NCI-H345 treated with DMSO at 0.1 percent for 48 hours (cell line): Measurements from ENCODE around the gene MAEA.
"Not testable (repeated sequence)": the region's sequence is repeated elsewhere in the genome, so short reads cannot be mapped to it uniquely, and the experiment has no call there.

Experiments used
- DNase-seq: peaks from one replicate; lab custom pipeline; 2025; ENCODE audit not compliant: unreplicated experiment; lab: John Stamatoyannopoulos, UW

MAEA gene

DNA sequence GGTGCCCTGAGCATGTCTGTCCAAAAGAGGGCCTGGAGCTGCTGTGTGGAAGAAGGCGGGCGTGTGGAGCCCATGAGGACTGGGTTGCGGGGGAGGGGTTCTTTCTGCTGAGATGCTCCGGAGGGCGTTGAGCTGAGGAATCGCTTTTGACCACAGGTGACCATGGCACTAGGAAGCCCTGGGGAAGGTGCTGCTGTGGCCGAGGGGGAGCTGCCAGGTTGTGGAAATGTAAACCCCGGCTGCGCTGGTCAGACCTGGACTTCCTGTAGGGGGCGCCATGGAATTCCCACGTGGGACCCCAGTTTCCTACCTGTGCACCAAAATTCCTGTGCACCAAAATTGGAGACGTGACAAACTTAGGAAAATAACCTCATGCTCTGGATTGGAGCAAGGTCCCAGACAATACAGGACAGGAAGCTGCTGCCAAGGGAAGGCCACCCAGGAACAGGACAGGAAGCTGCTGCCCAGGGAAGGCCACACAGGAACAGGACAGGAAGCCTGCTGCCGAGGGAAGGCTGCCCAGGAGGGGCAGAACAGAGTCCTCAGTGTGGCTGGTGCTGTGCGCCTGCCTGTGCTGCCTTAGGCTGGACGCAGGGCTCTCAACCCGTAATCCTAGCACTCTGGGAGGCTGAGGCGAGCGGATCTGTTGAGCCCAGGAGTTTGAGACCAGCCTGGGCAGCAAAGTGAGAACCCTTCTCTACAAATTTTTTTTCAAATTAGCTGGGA lies 29.0 kb downstream of the MAEA start:
- no peak for DNase-seq

DNA sequence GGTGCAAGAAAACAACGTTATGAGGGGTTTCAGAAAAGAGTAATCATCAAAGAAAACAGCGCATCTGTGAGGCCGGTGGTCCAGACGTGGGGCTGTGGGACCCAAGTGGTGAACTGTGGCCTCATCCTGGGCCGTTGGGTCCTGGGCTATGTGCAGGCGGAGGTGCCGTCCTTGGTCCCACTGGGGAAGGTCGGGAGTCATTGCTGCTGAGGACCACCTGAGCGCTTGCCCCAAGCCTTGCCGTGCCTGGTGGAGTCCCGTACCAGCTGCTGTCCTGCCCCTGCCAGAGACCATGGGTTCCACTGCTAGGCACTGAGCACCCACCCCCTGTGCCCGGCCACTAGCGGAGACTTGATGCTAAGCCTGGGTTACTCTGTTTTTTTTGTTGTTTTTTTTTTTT lies 31.8 kb downstream of the MAEA start:
- DNase-seq = no peak

DNA sequence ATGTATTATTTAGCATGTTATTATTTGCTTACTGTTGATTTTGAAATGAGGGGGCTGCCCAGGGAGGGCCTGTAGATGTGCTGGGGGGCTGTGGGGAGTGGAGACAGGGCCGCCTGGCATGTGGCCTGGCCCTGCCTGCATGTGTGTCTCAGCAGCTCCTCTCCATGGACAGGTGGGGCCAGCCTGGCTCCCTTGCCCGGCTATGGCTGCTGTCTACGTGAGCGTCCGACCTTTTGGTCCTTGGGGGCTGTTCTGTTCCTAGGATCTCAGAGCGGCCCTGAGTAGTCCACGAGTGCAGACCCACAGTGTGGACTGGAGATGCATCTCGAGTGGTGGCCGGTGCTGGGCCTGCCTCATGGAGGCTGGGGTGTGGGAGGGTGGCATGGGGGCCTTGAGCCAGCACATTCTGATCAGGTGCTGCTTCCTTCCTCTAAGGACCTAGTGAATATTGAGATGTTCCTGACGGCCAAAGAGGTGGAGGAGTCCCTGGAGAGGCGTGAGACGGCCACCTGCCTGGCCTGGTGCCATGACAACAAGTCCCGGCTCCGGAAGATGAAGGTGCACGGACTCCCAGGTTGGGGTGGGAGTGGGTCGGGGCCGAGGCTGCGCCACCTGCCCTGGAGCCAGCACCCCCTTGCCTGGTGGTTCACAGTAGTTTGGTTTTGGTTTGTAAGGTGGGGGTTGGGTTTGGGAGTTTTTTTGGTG lies 32.4 kb downstream of the MAEA start:
- DNase-seq = no peak

DNA sequence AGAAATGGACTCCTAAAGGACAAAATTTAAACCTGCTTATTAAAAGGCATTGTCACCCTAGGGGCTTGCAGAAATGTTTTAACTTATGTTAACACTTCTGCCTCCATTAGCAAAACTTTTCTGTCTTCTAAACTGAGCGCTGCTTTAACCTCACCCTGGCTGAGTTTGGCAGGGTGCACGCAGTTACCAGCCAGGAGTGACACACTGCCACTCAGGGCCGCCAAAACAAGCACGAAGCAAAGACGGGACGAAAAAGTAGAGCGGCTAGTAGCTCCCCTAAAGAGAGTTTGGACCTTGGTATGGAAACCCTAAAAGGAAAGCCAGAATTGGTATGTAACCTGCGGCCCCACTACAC lies 33.6 kb downstream of the MAEA start:
- no peak for DNase-seq

DNA sequence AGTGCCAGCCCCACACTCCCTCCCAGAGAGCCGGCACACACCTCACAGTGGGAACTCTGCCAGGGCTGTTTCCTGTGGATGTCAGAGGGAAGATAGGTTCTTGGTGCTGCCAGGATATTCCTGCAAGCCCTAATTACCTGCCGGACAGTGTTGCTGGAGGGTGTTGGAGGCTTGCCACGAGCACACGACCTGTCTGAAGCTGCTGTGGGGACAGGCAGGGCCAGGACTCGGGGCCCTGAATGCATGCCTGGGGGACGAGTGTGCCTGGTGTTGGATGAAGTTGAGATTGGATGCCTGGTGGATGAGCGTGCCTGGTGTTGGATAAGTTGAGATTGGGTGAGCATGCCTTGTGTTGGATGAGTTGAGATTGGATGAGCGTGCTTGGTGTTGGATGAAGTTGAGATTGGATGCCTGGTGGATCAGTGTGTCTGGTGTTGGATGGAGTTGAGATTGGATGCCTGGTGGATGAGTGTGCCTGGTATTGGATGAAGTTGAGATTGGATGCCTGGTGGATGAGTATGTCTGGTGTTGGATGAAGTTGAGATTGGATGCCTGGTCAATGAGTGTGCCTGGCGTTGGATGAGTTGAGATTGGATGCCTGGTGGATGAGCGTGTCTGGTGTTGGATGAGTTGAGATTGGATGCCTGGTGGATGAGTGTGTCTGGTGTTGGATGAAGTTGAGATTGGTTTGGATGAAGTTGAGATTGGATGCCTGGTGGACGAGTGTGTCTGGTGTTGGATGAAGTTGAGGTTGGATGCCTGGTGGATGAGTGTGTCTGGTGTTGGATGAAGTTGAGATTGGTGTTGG lies 34.1 kb downstream of the MAEA start:
- no peak for DNase-seq

DNA sequence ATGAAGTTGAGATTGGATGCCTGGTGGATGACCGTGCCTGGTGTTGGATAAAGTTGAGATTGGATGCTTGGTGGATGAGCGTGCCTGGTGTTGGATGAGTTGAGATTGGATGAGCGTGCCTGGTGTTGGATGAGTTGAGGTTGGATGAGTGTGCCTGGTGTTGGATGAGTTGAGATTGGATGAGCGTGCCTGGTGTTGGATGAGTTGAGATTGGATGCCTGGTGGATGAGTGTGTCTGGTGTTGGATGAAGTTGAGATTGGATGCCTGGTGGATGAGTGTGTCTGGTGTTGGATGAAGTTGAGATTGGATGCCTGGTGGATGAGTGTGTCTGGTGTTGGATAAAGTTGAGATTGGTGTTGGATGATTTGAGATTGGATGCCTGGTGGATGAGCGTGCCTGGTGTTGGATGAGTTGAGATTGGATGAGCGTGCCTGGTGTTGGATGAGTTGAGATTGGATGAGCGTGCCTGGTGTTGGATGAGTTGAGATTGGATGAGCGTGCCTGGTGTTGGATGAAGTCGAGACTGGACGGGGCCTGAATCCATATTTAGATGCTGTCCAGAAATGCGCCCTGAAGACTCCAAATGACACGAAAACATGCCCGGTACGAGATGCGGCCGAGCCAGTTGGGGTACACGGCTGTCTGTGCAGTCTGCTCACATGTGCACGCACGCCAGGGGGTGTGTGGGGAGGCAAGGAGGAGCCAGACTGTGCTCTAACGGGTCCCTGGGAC lies 34.9 kb downstream of the MAEA start:
- not testable (repeated sequence) for DNase-seq

DNA sequence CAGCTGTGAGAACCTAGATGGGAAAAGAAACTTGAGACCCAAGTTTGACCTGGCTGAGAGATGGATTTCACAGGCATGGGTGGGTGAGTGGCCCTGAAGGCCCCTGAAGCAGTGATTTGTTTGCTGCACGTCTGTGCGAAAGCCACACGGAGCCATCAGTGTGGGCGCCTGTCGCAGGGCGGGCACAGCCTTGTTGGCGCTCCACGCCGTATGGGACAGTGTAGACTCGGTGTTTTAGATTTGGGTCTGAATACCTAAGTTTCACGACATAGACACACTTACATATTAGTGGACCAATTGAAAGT lies 35.4 kb downstream of the MAEA start:
- no peak for DNase-seq

DNA sequence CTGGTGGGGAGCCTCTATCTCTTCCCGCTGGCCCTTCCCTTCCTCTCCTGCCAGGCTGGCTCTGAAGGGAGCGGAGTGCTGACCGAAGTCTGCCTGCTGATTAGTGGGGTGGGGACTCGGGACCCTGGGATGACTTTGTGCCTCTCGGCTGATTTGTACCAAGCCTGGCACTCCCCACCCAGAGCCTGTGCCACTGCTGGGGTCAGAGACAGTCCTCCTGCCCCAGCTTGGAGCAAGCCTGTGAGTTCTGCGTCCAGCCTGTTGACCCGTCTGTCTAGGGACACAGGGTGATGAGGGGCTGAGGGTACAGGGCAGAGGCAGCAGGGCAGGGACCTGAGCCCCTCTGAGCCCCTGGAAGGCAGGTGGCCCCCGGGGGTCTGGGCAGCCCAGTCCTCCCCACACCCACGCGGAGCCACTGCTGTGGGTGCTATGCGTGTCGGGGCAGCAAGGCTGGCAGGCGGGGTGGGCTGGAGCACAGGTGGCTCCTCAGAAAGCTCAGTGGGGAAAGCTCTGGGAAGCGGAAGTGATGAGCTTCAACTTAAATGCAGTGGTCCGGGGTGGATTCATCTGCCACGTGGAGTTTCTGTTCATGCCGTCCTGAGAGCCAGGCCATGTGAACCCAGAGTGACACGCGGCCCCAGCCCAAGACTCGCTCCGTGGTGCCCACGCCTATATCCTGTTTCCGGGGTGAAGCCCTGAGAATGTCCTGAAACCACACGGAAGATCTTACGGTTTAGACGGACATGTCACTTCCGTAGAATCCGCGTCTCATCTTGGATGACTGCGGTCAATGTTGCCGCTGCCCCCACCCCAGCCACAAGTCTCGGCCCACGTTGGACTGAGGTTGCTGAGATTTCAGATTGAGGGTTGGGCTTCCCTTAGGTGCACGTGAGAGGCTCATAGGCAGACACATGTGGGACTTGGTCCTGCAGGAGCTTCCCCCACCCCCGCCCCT lies 36.3 kb downstream of the MAEA start:
- no peak for DNase-seq

DNA sequence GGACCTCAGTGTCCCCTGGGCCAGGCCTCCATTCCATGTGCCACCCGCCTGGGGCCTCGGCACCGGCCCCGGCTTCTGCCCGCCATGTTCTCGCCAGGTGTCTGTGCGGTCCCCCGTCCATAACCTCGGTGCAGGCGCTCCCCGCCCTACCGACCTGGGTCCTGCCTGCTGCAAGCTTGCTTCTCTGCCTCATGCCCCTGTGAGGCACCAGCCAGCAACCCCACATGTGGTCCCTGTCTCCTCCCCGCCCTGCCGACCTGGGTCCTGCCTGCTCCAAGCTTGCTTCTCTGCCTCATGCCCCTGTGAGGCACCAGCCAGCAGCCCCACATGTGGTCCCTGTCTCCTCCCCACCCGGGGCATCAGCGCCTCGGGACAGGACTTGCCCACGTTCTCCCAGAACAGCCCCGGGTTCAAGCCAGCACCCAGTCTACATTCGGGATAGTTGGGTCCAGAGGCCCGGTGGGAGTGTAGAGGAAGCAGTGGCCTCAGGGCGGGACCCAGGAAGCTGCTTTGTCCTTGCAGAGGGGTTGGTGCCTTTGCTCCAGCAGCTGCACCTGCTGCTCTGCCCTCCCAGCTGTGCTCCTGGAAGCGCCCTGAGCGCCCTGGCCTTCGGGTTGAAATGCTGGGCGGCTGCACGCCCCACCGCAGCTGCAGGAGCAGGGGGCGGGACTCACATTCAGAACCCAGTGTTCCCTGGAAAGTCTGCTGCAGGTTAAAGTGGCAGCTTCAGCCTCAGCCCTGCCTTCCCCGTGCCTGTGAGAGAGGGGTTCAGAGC lies 37.2 kb downstream of the MAEA start:
- DNase-seq = no peak

DNA sequence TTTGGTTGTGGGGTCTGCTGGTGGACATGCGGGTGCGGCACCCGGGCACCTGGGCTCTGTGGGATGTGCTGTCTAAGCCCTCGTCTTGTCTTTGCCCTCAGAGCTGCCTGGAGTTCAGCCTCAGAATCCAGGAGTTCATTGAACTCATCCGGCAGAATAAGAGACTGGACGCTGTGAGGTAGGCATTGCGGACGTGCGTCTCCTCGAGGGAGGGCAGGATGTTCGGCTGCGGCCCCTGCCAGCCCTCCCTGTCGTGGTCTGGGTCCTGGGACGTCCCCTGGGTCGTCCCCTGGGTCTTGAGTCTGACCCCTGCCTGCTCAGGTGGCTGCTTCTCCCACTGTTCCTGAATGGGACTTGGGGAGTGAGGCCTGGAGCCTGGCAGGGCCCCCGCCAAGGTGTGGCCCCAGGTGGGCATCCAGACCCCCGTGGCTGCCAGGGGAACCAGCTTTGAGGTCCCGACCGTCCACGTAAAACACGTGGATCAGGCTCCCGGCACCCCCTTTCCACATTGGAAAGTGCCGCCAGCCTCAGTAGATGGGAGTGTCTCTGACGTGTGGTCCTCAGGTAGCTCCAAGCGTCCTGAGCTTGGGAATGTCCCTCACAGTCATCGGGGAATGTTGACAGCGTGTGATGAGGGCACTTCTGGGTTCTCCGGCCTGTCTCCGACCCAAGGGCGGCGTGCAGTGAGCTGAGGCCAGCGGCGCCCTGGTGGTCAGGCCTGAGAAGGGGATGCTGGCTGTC lies 38.0 kb downstream of the MAEA start:
- DNase-seq = no peak

DNA sequence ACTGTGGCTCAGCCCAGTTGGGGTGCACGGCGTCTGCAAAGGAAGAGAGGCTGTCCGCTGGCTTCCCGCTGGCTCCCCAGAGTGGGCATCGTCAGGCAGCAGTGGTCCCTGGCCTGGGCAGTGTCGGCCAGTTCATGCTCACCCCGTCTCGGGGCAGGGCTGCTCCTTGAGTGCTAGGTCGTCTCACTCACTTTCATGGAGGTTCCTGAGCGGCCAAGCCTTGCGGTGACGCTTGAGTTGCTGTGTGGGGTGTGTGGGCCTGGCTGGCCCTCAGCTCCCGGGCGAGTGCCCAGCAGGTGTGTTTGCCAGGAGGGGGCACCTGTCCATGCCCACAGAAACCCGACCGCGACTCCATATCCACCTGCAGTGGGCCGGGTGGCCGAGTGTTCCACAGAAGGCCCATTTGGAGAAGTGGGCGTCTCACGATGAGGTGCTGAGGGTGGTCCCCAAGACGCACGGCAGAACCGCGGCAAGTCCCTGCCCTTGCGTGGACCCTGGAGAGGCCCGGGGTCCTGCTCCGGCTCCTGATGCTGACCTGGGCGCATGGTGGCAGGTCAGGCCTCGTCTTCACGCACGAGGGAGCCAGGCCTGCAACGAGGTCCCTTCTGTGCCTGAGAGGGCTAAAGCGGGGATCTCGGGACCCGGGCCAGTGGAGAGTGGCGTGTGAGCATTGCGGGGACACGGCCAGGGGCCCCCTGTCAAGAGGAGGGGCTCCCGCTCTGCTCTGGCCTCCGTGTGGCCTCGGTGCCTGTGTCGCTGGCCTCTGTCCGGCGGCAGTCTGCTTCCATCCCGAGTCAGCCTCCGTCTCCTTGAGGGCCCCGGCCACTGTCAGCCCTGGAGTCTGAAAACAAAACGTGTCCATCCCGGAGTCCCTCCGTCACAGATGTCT lies 38.8 kb downstream of the MAEA start:
- no peak for DNase-seq

DNA sequence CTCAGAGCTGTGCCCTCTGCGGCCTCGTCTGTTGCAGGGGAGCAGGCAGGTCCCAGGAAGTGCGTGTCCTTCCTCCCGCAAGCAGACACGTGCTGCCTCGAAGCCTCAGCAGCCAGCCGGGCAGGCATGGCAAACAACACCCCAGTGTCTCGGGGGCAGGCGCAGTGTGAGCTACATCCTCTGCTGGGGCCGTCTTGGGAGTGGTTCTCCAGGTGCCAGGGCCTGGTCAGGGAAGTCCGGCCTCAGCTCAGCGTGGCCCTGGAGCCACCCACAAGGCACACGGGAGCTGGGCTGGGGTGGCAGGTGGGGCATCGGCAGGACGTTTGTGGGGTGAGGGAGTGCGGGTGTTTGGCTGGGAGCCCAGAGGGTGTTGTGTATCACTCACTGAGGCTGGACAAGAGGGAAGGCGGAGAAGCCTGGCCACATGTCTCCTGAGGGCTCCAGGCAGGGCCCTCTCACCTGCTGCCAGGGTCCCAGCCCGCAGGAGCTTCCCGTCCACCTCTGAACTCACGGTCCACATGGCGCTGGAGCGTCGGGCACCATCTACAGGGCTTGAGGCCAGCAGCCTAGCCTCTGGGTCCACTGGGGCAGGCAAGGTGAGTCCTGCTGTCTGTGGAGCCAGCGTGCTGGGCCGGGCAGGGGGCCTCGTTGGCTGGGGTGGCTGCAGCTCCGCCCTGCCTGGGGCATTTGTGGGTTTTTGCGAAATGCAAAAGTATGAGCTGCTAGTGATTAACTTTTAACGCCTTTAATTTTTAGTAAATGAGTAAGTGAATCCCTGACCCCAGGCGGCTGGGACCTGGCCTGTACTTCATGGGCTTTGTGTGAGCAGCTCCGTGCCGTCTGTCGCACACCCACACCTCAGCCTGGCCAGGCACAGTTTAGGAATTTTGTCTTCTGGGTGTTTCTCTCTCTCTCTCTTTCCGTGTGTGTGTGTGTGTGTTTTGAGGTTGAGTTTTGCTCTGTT lies 40.0 kb downstream of the MAEA start:
- DNase-seq = no peak

DNA sequence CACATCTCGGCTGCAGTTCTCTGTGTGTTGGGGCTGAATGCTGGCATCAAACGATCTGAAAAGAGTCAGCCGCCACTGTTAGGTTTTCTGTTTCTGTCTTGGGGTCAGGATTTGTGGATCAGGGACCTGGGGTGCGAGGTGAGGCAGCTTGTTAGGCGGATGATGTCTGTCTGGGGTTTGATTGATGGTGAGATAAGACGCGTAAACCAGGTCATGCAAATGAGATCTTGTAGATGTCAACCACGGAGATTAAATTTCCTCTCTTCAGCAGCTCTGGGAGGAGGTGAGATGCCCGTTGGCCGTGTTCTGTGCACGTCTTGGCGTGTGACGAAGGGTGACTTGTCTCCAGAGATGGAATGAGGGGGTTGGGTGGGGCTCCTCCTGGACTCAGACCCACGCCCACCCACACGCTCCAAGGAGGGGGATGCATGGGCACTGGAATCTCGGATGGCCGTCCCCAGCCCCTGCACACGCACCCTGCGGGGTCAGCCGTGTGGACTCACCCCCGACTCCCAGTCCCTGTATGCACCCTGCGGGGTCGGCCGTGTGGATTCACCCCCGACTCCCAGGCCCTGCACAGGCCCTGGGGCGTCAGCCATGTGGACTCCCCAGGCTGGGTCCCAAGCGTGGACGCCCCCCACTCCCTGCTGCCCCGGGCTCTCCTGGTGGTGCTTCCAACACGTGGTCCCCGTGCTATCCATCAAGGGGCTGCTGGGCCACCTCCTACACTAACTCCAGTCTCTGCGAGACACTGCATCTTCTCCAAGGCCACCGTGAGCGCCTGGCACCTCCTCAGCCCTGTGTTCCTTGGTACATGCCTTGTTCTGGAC lies 41.3 kb downstream of the MAEA start:
- DNase-seq = no peak

DNA sequence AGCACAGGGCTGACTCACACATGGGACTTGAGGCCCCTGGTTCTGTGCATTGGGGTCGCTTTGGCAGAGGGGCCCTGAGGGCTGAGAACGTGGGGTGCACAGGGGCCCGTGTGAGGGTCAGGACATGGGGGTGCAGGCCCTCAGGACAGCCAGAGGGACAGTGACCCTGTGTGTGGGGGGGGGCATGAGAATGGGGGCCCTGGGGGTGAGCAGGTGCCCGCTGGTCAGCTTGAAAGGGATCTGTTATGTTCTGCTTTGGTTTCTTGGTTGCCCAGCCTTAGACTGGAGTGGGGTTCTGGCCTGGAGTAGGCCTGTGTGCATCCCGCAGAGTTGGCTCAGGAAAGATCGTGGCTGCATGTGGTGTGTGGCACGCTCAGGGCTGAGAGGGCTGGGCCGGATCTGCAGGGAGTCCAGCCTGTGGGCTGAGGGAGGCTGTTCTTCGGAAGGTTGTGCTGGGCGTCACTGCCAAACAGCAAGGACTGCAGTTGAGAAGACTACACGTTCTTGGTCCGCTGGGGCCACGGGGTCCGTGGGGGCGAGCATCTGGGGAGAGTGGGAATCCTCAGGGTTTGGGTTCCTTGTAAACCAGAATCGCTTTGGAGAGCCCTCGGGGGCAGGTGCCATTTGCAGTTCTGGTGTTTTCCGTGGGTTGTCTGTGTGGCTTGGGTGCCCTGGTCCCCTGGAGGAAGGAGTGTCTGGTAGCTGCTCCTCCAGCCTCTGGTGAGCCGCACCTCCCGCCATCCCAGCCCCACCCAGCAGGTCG lies 42.1 kb downstream of the MAEA start:
- no peak for DNase-seq

DNA sequence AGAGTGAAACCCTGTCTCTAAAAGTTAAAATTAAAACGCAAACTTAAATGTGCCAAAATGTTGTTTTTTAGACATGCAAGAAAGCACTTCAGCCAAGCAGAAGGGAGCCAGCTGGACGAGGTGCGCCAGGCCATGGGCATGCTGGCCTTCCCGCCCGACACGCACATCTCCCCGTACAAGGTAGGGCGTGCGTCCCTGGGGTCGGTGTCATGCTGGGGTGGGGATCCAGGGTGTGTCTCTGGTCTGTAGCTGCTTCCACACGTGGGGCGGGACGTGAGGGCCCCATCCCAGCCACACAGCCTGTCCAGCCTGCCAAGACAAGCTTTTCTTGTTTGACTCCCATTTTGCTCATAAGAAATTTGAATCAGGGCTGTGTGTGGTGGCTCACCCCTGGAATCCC lies 43.0 kb downstream of the MAEA start:
- DNase-seq = no peak
